BJ (cell line): ENCODE results near the gene LRRC23. TPM values are rescaled to one million over a fixed set of nuclear protein-coding genes. Genes with fewer than 3 reads are reported as not detected.

Experiments
- CTCF ChIA-PET: fragments of 350-600 bp; formaldehyde crosslinking; extraction: SDS; loops from one replicate; lab custom pipeline; 2021; ENCODE audit warnings: antibody characterized with exemption, inconsistent platforms; lab: Yijun Ruan, JAX
- POLR2A ChIA-PET: fragments of 300-600 bp; sonication (Branson Sonifier 250); formaldehyde crosslinking; extraction: SDS; loops from one replicate; lab custom pipeline; 2021; ENCODE audit warnings: antibody characterized with exemption; lab: Charles Lee
- DNase-seq: peaks from one replicate; pipeline ENCODE4 v3.0.0-alpha.2; 2011; ENCODE audit warnings: low read depth
- H3K27me3 ChIP-seq: 2 replicates; pipeline ENCODE4 v1.6.0; 2011; ENCODE audit warnings: low read length; ENCODE audit not compliant: control insufficient read depth, insufficient read depth
- H3K36me3 ChIP-seq: 2 replicates; pipeline ENCODE4 v1.5.1; 2011; ENCODE audit warnings: low read length; ENCODE audit not compliant: control insufficient read depth, insufficient read depth
- H3K4me3 ChIP-seq: 2 replicates; pipeline ENCODE4 v1.5.1; 2011; ENCODE audit warnings: low read depth, mild to moderate bottlenecking, control low read depth, low read length
- CTCF ChIP-seq: IDR thresholded peaks from 2 replicates; pipeline ENCODE4 v1.5.1; 2011; ENCODE audit warnings: low read depth, mild to moderate bottlenecking, control low read depth, inconsistent platforms, low read length, moderate library complexity; ENCODE audit not compliant: insufficient read depth
- polyA plus RNA-seq: library from polyadenylated mRNA; depleted of rRNA; stranded (reverse); fragments of >200 nt; gene quantifications from 2 replicates; pipeline ENCODE4 v1.2.3, GENCODE V29; 2011

LRRC23 gene
- polyA plus RNA-seq, 1 experiment = 12.7 TPM

GRCh38 chr12:6866163-6866919, 38.3 kb upstream of the LRRC23 start:
- Histone ChIP-seq H3K27me3 (no peaks in the 10 kb centered on the region), H3K36me3 (peaks cover 42% of the 10 kb centered on the region), H3K4me3 (no peak overlapping the region)
- POLR2A ChIA-PET = interaction anchor here (0.7 to 4.7 kb wide), 2 partner anchors 14 to 39 kb away, joined by 8 to 34 read pairs; partner anchors contain the start of genes CDCA3 and USP5
- no peak for TF ChIP-seq CTCF
- no peak for DNase-seq
- CTCF ChIA-PET = interaction anchor here (0.9 to 9.7 kb wide), 4 partner anchors 13 to 59 kb away, joined by 3 to 112 read pairs (median 18); partner anchors contain the start of genes CDCA3 and USP5

GRCh38 chr12:6866920-6867412, 37.7 kb upstream of the LRRC23 start:
- ChIA-PET POLR2A (interaction anchor here (0.6 to 4.7 kb wide), 4 partner anchors 15 to 333 kb away, joined by 5 to 34 read pairs (median 8); partner anchors contain the start of genes CDCA3, GAPDH and USP5), CTCF (interaction anchor here (0.9 to 9.7 kb wide), 5 partner anchors 13 to 58 kb away, joined by 3 to 112 read pairs (median 9); partner anchors contain the start of genes CDCA3, ENO2 and USP5)
- H3K27me3 ChIP-seq = no peaks in the 10 kb centered on the region
- DNase-seq = no peak
- TF ChIP-seq CTCF = no peak
- H3K36me3 ChIP-seq = peaks cover 38% of the 10 kb centered on the region
- H3K4me3 ChIP-seq = peak overlapping the region; percentile 98

GRCh38 chr12:6867413-6868210, 37.0 kb upstream of the LRRC23 start, which contains the start of gene TPI1:
TSS of gene TPI1 (plus strand) at chr12:6867531. CDS start at chr12:6867567, 36 bp downstream.
- H3K36me3 ChIP-seq = peaks cover 38% of the 10 kb centered on the region
- no peak for DNase-seq
- CTCF ChIA-PET = interaction anchor here (0.9 to 9.7 kb wide), 10 partner anchors 7 to 112 kb away, joined by 3 to 112 read pairs (median 6); partner anchors contain the start of genes CDCA3, ENO2, LRRC23 and PTMS
- no peak for TF ChIP-seq CTCF
- H3K4me3 ChIP-seq = peak within 1 kb of the TSS; percentile 98
- no peaks in the 10 kb centered on the region for H3K27me3 ChIP-seq
- POLR2A ChIA-PET = interaction anchor here (0.6 to 4.7 kb wide), 7 partner anchors 11 to 403 kb away, joined by 3 to 34 read pairs (median 5); partner anchors contain the start of genes CDCA3, GAPDH and USP5

GRCh38 chr12:6868211-6869048, 36.2 kb upstream of the LRRC23 start:
- DNase-seq = no peak
- Histone ChIP-seq H3K4me3 (peak overlapping the region; percentile 98), H3K36me3 (peaks cover 34% of the 10 kb centered on the region), H3K27me3 (no peaks in the 10 kb centered on the region)
- TF ChIP-seq CTCF = peak; percentile 38; the same call in 1 of the 2 replicates
- ChIA-PET POLR2A (interaction anchor here (0.6 to 4.7 kb wide), 2 partner anchors 16 to 24 kb away, joined by 3 to 34 read pairs; partner anchors contain the start of genes CDCA3 and USP5), CTCF (interaction anchor here (0.6 to 9.7 kb wide), 24 partner anchors 8 to 245 kb away, joined by 3 to 112 read pairs (median 6); partner anchors contain the start of genes CDCA3, ENO2, LRRC23 and MLF2)
